H9 (cell line): ENCODE measurements around the gene TRIM10. TPM values are rescaled to one million over a fixed set of nuclear protein-coding genes. Genes with fewer than 3 reads are reported as not detected.

ENCODE experiments used
- DNase-seq: peaks from one replicate; pipeline ENCODE4 v3.0.0-alpha.2; 2017
- H2AFZ ChIP-seq: one replicate; pipeline ENCODE4 v1.6.1; 2013; ENCODE audit warnings: mild to moderate bottlenecking, low read length, control low read depth, moderate library complexity
- H2AK5ac ChIP-seq: 2 replicates; pipeline ENCODE4 v1.6.1; 2013; ENCODE audit warnings: low read length, control low read depth, mixed read lengths; ENCODE audit not compliant: insufficient read length
- H2BK120ac ChIP-seq: one replicate; pipeline ENCODE4 v1.6.1; 2013; ENCODE audit warnings: low read depth, mild to moderate bottlenecking, low read length, control low read depth, inconsistent platforms; ENCODE audit not compliant: poor library complexity, severe bottlenecking
- H2BK12ac ChIP-seq: 2 replicates; pipeline ENCODE4 v1.6.1; 2013; ENCODE audit warnings: low read length, control low read depth, mixed read lengths, low read depth; ENCODE audit not compliant: insufficient read length
- H2BK15ac ChIP-seq: 2 replicates; pipeline ENCODE4 v1.6.1; 2013; ENCODE audit warnings: low read depth, low read length, control low read depth
- H2BK20ac ChIP-seq: one replicate; pipeline ENCODE4 v1.6.1; 2013; ENCODE audit warnings: low read depth, mild to moderate bottlenecking, low read length, control low read depth, inconsistent platforms; ENCODE audit not compliant: poor library complexity, severe bottlenecking
- H2BK5ac ChIP-seq: 2 replicates; pipeline ENCODE4 v1.6.1; 2013; ENCODE audit warnings: low read length, control low read depth, mixed read lengths; ENCODE audit not compliant: insufficient read length
- H3K14ac ChIP-seq: 2 replicates; pipeline ENCODE4 v1.6.1; 2013; ENCODE audit warnings: low read length, control low read depth; ENCODE audit not compliant: insufficient read depth
- H3K18ac ChIP-seq: 2 replicates; pipeline ENCODE4 v1.6.1; 2013; ENCODE audit warnings: low read depth, mild to moderate bottlenecking, mixed read lengths, low read length, control low read depth; ENCODE audit not compliant: insufficient read length
- H3K23ac ChIP-seq: 2 replicates; pipeline ENCODE4 v1.6.1; 2013; ENCODE audit warnings: low read length, control low read depth, mixed read lengths, low read depth; ENCODE audit not compliant: insufficient read length
- H3K23me2 ChIP-seq: 2 replicates; pipeline ENCODE4 v1.6.1; 2013; ENCODE audit warnings: low read depth, mild to moderate bottlenecking, mixed read lengths, low read length, control low read depth; ENCODE audit not compliant: insufficient read length, poor library complexity, severe bottlenecking
- H3K27ac ChIP-seq: 2 replicates; pipeline ENCODE4 v1.5.1; 2013; ENCODE audit warnings: low read length, control low read depth, mixed read lengths, low read depth; ENCODE audit not compliant: insufficient read length
- H3K27me3 ChIP-seq: 2 replicates; pipeline ENCODE4 v1.6.1; 2013; ENCODE audit warnings: low read length, control low read depth, inconsistent platforms; ENCODE audit not compliant: insufficient read depth
- H3K4ac ChIP-seq: 2 replicates; pipeline ENCODE4 v1.6.1; 2013; ENCODE audit warnings: low read depth, mild to moderate bottlenecking, control low read depth, inconsistent platforms, low read length, moderate library complexity
- H3K4me1 ChIP-seq: 2 replicates; pipeline ENCODE4 v1.6.1; 2013; ENCODE audit warnings: low read length, control low read depth, inconsistent platforms; ENCODE audit not compliant: insufficient read depth
- H3K4me2 ChIP-seq: 2 replicates; pipeline ENCODE4 v1.6.1; 2013; ENCODE audit warnings: low read length, control low read depth, mixed read lengths; ENCODE audit not compliant: insufficient read length, insufficient read depth
- H3K56ac ChIP-seq: 2 replicates; pipeline ENCODE4 v1.6.1; 2013; ENCODE audit warnings: low read depth, mild to moderate bottlenecking, mixed read lengths, low read length, control low read depth; ENCODE audit not compliant: insufficient read length
- H3K79me1 ChIP-seq: 2 replicates; pipeline ENCODE4 v1.6.1; 2013; ENCODE audit warnings: low read depth, mild to moderate bottlenecking, moderate library complexity, low read length, control low read depth, inconsistent platforms; ENCODE audit not compliant: insufficient read depth, poor library complexity, severe bottlenecking
- H3K79me2 ChIP-seq: 2 replicates; pipeline ENCODE4 v1.6.1; 2013; ENCODE audit warnings: low read length, control low read depth, inconsistent platforms; ENCODE audit not compliant: insufficient read depth
- H3K9ac ChIP-seq: 2 replicates; pipeline ENCODE4 v1.6.1; 2013; ENCODE audit warnings: low read length, control low read depth, mixed read lengths; ENCODE audit not compliant: insufficient read length; ENCODE audit errors: extremely low read depth
- H3K9me3 ChIP-seq: one replicate; pipeline ENCODE4 v1.6.1; 2013; ENCODE audit warnings: low read depth, low read length, inconsistent platforms; ENCODE audit not compliant: control insufficient read depth
- H3T11ph ChIP-seq: one replicate; pipeline ENCODE4 v1.6.1; 2013; ENCODE audit warnings: mild to moderate bottlenecking, low read length, control low read depth, inconsistent platforms
- H4K20me1 ChIP-seq: one replicate; pipeline ENCODE4 v1.6.1; 2013; ENCODE audit not compliant: control insufficient read depth, insufficient read length, insufficient read depth
- H4K5ac ChIP-seq: 2 replicates; pipeline ENCODE4 v1.6.1; 2013; ENCODE audit warnings: low read depth, mild to moderate bottlenecking, mixed read lengths, low read length, control low read depth; ENCODE audit not compliant: insufficient read length
- H4K8ac ChIP-seq: replicated peaks from 2 replicates; pipeline ENCODE4 v1.6.1; 2013; ENCODE audit warnings: low read length, control low read depth, mixed read lengths, low read depth; ENCODE audit not compliant: insufficient read length
- H4K91ac ChIP-seq: 2 replicates; pipeline ENCODE4 v1.6.1; 2013; ENCODE audit warnings: low read depth, mild to moderate bottlenecking, moderate library complexity, mixed read lengths, low read length, control low read depth; ENCODE audit not compliant: insufficient read length
- H3K27ac Mint-ChIP-seq, 3 experiments: 2 replicates in 2 of 3; 3 replicates in 1 of 3; pipeline ENCODE4 v1.8.0; 2020 to 2021; ENCODE audit warnings: mixed read lengths in 3 of 3, mild to moderate bottlenecking in 1 of 3, moderate library complexity in 1 of 3
- H3K27me3 Mint-ChIP-seq: 2 replicates; pipeline ENCODE4 v1.8.0; 2021; ENCODE audit warnings: low read depth, mild to moderate bottlenecking, moderate library complexity, mixed read lengths
- H3K36me3 Mint-ChIP-seq, 3 experiments: 2 replicates in 2 of 3; 3 replicates in 1 of 3; pipeline ENCODE4 v1.8.0; 2020 to 2021; ENCODE audit warnings: low read depth in 3 of 3, mixed read lengths in 3 of 3; ENCODE audit not compliant: insufficient read depth in 1 of 3
- H3K4me1 Mint-ChIP-seq, 2 experiments: 2 replicates each; pipeline ENCODE4 v1.8.0; 2020; ENCODE audit warnings: mixed read lengths in 2 of 2
- H3K4me3 Mint-ChIP-seq, 2 experiments: 2 replicates in 1 of 2; 3 replicates in 1 of 2; pipeline ENCODE4 v1.8.0; 2020 to 2021; ENCODE audit warnings: mild to moderate bottlenecking in 2 of 2, mixed read lengths in 2 of 2, moderate library complexity in 1 of 2
- H3K9me3 Mint-ChIP-seq, 2 experiments: 2 replicates in 1 of 2; 3 replicates in 1 of 2; pipeline ENCODE4 v1.8.0; 2020; ENCODE audit warnings: mild to moderate bottlenecking in 2 of 2, mixed read lengths in 2 of 2, moderate library complexity in 1 of 2
- CTCF ChIP-seq: fragments of 200-600 bp; sonication (generic); conservative IDR thresholded peaks from 3 replicates; pipeline ENCODE4 v1.8.0; 2021; ENCODE audit warnings: antibody characterized with exemption, mild to moderate bottlenecking
- WGBS: extraction: QIAGEN DNeasy Blood & Tissue Kit; methylation state at CpG from one replicate; pipeline ENCODE4 v1.1.7; 2013; ENCODE audit warnings: missing lambda C conversion rate, low lambda C conversion rate, mixed read lengths; ENCODE audit not compliant: insufficient read length; ENCODE audit errors: extremely low coverage; 5-methylcytosine and 5-hydroxymethylcytosine counted together
- total RNA-seq: library from RNA; stranded (reverse); gene quantifications from 2 replicates; pipeline ENCODE4 v1.2.1, GENCODE V29; 2021

TRIM10 gene
- total RNA-seq, 1 experiment from 2014 or later: 0.07 TPM

DNA sequence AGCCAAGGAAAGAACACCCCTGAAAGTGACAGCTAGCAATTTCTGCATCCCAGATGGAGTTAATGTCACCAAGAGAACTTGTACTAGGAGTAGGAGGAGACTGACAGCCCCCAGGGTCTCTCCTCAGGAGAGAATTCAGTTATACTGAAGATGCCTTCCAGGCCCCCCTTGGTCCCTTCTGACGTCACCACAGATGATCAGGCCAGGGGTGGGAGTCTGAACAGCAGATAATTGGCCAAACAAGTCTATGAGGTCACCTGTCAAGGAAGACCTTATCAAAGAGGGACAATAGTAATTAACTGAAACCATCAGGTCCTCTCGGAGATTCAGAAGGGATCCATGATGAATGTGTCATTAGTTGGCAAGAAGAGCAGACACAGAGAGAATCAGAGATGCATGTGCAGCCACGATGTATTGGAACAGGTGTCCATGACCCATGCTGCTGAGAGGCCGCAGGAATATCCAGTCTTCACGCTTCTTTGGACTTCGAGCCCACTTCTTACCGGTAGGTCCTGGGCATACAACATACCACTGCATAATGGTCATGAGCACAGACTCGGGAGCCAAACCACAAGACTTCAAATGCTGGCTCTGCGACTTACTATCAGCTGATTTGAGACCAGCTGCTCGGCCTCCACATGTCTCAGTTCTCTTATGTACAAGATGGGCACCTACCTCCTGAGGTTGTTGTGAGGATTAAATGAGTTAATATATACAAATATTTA is 10.2 kb downstream of the TRIM10 start:
- peaks cover 53% of the 10 kb centered on the region for H3K27me3 Mint-ChIP-seq
- no peak overlapping the region for H2AK5ac ChIP-seq
- H3K4ac ChIP-seq: no peak overlapping the region
- no peak overlapping the region for H2BK120ac ChIP-seq
- no peak overlapping the region for H2BK12ac ChIP-seq
- no peak overlapping the region for H3K27ac ChIP-seq
- H3K4me1 Mint-ChIP-seq: peaks cover 4 to 5% of the 10 kb centered on the region in 2 experiments
- no peak overlapping the region for H2BK15ac ChIP-seq
- no peak overlapping the region for H3K27ac Mint-ChIP-seq
- H4K91ac ChIP-seq: no peak overlapping the region
- no peak overlapping the region for H3K9ac ChIP-seq
- H3K27me3 ChIP-seq: no peaks in the 10 kb centered on the region
- H3K56ac ChIP-seq: no peak overlapping the region
- no peaks in the 10 kb centered on the region for H3K9me3 Mint-ChIP-seq
- H3K79me1 ChIP-seq: no peaks in the 10 kb centered on the region
- H2BK20ac ChIP-seq: no peak overlapping the region
- no peak overlapping the region for H4K8ac ChIP-seq
- H3K14ac ChIP-seq: no peak overlapping the region
- H3K9me3 ChIP-seq: no peaks in the 10 kb centered on the region
- no peak overlapping the region for H4K5ac ChIP-seq
- no peaks in the 10 kb centered on the region for H3K79me2 ChIP-seq
- no peaks in the 10 kb centered on the region for H3K23me2 ChIP-seq
- no peak for DNase-seq
- H3K23ac ChIP-seq: no peak overlapping the region
- H3K36me3 Mint-ChIP-seq: no peaks in the 10 kb centered on the region
- no peak overlapping the region for H2BK5ac ChIP-seq
- H3K4me2 ChIP-seq: no peak overlapping the region
- no peak overlapping the region for H2AFZ ChIP-seq
- H3K4me1 ChIP-seq: peaks cover 3% of the 10 kb centered on the region; the same call in 1 of the 2 replicates
- WGBS: no CpG with 5 or more reads among the region's 10 CpGs
- no peak overlapping the region for H3T11ph ChIP-seq
- H4K20me1 ChIP-seq: no peaks in the 10 kb centered on the region
- H3K4me3 Mint-ChIP-seq: no peak overlapping the region
- H3K18ac ChIP-seq: no peak overlapping the region
- no peak for TF ChIP-seq CTCF
